ENCODE results near the gene DIPK1B. TPM values are rescaled to one million over a fixed set of nuclear protein-coding genes. Genes with fewer than 3 reads are reported as not detected.
A peak's percentile ranks its signal among the peaks of the same experiment; 100 is the strongest.

Gene DIPK1B
- total RNA-seq, 1 donor from 2014 or later, result 17.1 TPM

GRCh38 chr9:136694872-136695247 is 17.5 kb upstream of the DIPK1B start:
- TF ChIP-seq CTCF (IDR thresholded peaks at IDR 0.05; ENCODE audit: insufficient read depth, low read length, poor library complexity, severe bottlenecking), result no peak
- DNase-seq (ENCODE audit: low read depth), result no peak
- Histone ChIP-seq H3K27me3 (ENCODE audit: control insufficient read depth, insufficient read depth, low read length) (peaks cover 4% of the 10 kb centered on the region), H3K36me3 (ENCODE audit: control insufficient read depth, insufficient read depth, low read length) (no peaks in the 10 kb centered on the region), H3K4me3 (ENCODE audit: low read depth, low read length) (no peak overlapping the region)

GRCh38 chr9:136695435-136695895 is 16.9 kb upstream of the DIPK1B start:
- peak; percentile 26 for DNase-seq (ENCODE audit: low read depth)
- TF ChIP-seq CTCF (IDR thresholded peaks at IDR 0.05; ENCODE audit: insufficient read depth, low read length, poor library complexity, severe bottlenecking), result no peak

GRCh38 chr9:136695955-136696354 is 16.4 kb upstream of the DIPK1B start:
- H3K36me3 ChIP-seq (ENCODE audit: control insufficient read depth, insufficient read depth, low read length), result no peaks in the 10 kb centered on the region
- TF ChIP-seq CTCF (IDR thresholded peaks at IDR 0.05; ENCODE audit: insufficient read depth, low read length, poor library complexity, severe bottlenecking), result no peak
- H3K27me3 ChIP-seq (ENCODE audit: control insufficient read depth, insufficient read depth, low read length), result peaks cover 6% of the 10 kb centered on the region
- DNase-seq (ENCODE audit: low read depth), result no peak
- H3K4me3 ChIP-seq (ENCODE audit: low read depth, low read length), result no peak overlapping the region

More at GRCh38 chr9:136695435-136695895, 16.9 kb upstream of the DIPK1B start:
- H3K36me3 ChIP-seq (ENCODE audit: control insufficient read depth, insufficient read depth, low read length), result no peaks in the 10 kb centered on the region
- H3K27me3 ChIP-seq (ENCODE audit: control insufficient read depth, insufficient read depth, low read length), result peaks cover 4% of the 10 kb centered on the region
- no peak overlapping the region for H3K4me3 ChIP-seq (ENCODE audit: low read depth, low read length)

GRCh38 chr9:136696502-136696901 is 15.9 kb upstream of the DIPK1B start:
- H3K27me3 ChIP-seq (ENCODE audit: control insufficient read depth, insufficient read depth, low read length), result peaks cover 11% of the 10 kb centered on the region
- no peak overlapping the region for H3K4me3 ChIP-seq (ENCODE audit: low read depth, low read length)
- H3K36me3 ChIP-seq (ENCODE audit: control insufficient read depth, insufficient read depth, low read length), result no peaks in the 10 kb centered on the region
- DNase-seq (ENCODE audit: low read depth), result no peak
- TF ChIP-seq CTCF (IDR thresholded peaks at IDR 0.05; ENCODE audit: insufficient read depth, low read length, poor library complexity, severe bottlenecking), result no peak

- no peak for TF ChIP-seq CTCF (IDR thresholded peaks at IDR 0.05; ENCODE audit: insufficient read depth, low read length, poor library complexity, severe bottlenecking)
- Histone ChIP-seq H3K27me3 (ENCODE audit: control insufficient read depth, insufficient read depth, low read length) (peaks cover 14% of the 10 kb centered on the region), H3K36me3 (ENCODE audit: control insufficient read depth, insufficient read depth, low read length) (no peaks in the 10 kb centered on the region), H3K4me3 (ENCODE audit: low read depth, low read length) (no peak overlapping the region)
- no peak for DNase-seq (ENCODE audit: low read depth)
Observed at GRCh38 chr9:136697146-136697820, 15.1 kb upstream of the DIPK1B start.
